ENCODE results near the gene TEAD1. TPM values are rescaled to one million over a fixed set of nuclear protein-coding genes. Genes with fewer than 3 reads are reported as not detected.

Gene TEAD1
- total RNA-seq, 1 donor from 2014 or later: 88.1 TPM

DNA sequence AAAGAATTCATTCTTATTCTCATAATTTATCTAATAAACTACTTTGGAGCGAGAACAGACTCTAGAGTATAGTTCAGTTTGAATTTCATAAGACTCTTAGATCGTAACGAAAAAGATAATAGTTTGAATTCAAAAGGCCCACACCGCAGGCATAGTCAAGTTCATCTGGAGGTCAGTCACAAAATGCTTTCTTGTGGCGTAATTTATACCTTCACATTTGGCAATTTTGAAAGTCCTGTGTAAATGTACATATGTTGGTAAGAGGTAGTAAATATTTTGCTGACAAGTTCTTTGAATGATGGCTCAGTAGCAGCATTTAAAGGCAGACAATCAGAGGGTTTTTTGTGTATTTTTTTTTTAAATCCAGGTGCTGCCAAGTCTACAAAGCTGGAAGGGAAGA lies 88.1 kb downstream of the TEAD1 start:
- TF ChIP-seq, protein P1, sequence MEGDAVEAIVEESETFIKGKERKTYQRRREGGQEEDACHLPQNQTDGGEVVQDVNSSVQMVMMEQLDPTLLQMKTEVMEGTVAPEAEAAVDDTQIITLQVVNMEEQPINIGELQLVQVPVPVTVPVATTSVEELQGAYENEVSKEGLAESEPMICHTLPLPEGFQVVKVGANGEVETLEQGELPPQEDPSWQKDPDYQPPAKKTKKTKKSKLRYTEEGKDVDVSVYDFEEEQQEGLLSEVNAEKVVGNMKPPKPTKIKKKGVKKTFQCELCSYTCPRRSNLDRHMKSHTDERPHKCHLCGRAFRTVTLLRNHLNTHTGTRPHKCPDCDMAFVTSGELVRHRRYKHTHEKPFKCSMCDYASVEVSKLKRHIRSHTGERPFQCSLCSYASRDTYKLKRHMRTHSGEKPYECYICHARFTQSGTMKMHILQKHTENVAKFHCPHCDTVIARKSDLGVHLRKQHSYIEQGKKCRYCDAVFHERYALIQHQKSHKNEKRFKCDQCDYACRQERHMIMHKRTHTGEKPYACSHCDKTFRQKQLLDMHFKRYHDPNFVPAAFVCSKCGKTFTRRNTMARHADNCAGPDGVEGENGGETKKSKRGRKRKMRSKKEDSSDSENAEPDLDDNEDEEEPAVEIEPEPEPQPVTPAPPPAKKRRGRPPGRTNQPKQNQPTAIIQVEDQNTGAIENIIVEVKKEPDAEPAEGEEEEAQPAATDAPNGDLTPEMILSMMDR (IDR thresholded peaks at IDR 0.05; ENCODE audit: insufficient read depth, low read length, poor library complexity, severe bottlenecking): no peak
- no peaks in the 10 kb centered on the region for H3K27me3 ChIP-seq (ENCODE audit: control insufficient read depth, insufficient read depth, low read length)
- H3K4me3 ChIP-seq (ENCODE audit: low read depth, low read length): no peak overlapping the region
- peaks cover 3% of the 10 kb centered on the region for H3K36me3 ChIP-seq (ENCODE audit: control insufficient read depth, insufficient read depth, low read length)
- no peak for DNase-seq (ENCODE audit: low read depth)

DNA sequence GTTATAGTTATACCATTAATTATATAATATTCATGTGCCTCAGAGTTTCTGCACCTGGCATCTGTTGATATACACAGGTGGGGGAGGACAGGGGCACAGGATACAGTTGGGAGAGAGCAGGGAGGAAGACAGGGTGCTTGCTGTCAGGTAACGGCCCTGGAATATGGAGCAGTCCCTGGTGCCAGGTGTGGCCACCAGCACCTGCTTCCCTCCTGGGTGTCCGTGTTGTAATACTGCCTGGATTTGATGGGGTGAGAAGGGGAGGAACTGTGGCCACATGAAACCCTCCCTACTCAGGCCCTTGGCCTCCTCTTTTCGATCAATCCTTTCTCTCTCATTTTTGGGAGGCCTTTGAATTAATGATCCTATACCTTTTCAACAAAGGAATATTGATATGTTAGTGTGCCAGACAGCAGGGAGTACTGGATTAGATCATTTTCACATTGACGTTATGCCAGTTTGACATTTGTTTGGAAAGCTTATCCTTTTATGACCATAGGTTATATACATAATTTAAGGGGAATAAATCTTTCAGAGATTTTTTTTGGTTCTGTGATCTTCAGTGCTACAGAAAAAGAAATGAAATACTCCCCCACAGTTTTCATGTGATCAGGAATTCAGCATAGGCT lies 88.6 kb downstream of the TEAD1 start:
- TF ChIP-seq, protein P1 (IDR thresholded peaks at IDR 0.05; ENCODE audit: insufficient read depth, low read length, poor library complexity, severe bottlenecking): no peak
- no peak overlapping the region for H3K4me3 ChIP-seq (ENCODE audit: low read depth, low read length)
- DNase-seq (ENCODE audit: low read depth): no peak
- H3K36me3 ChIP-seq (ENCODE audit: control insufficient read depth, insufficient read depth, low read length): peaks cover 3% of the 10 kb centered on the region
- no peaks in the 10 kb centered on the region for H3K27me3 ChIP-seq (ENCODE audit: control insufficient read depth, insufficient read depth, low read length)

DNA sequence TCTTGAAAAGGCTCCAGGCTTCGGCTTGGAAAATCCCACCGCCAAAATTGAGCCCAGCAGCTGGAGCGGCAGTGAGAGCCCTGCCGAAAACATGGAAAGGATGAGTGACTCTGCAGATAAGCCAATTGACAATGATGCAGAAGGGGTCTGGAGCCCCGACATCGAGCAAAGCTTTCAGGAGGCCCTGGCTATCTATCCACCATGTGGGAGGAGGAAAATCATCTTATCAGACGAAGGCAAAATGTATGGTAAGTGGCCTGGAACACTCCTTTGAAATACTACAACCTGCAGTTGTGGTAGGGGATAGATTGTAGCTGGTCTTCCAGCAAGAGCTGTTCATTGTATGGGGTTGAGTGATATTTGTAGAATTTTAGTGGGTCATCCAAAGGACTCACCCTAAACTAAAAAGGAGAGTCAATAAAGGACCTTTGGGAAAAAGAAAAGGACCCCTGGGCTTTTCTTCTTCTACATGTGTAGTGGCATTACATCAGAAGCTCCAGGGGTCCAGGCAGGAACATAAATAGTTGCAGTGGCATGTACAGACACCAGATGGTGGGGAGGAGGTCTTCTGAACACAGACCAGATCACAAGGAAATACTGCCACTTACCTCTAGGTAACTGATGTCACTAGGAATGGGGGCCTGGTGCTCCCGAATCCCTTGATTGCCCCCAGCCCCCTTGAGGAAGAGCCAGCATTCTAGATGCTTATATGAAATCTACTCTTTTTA lies 90.1 kb downstream of the TEAD1 start:
- no peaks in the 10 kb centered on the region for H3K27me3 ChIP-seq (ENCODE audit: control insufficient read depth, insufficient read depth, low read length)
- TF ChIP-seq, protein P1 (IDR thresholded peaks at IDR 0.05; ENCODE audit: insufficient read depth, low read length, poor library complexity, severe bottlenecking): no peak
- H3K4me3 ChIP-seq (ENCODE audit: low read depth, low read length): no peak overlapping the region
- no peak for DNase-seq (ENCODE audit: low read depth)
- peaks cover 3% of the 10 kb centered on the region for H3K36me3 ChIP-seq (ENCODE audit: control insufficient read depth, insufficient read depth, low read length)

DNA sequence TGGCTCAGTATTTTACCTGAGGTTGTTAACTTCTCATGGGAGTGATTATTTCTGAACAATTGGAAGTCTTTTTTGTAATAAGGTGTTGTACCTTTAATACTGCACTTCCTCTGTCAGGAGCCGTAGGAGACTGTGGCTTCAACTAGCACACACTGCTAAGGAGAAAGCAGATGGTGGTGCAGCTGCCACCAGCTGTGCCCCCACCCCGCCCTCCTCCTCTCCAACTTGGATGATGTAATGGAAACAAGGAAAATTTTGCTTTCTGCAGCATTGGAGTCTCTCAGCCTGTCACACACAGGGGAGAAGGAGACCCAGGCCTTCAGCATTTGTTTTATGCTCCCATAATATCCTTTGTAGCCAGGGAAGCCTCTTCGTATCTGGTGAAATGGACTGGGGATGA lies 91.2 kb downstream of the TEAD1 start:
- H3K27me3 ChIP-seq (ENCODE audit: control insufficient read depth, insufficient read depth, low read length): no peaks in the 10 kb centered on the region
- no peak overlapping the region for H3K4me3 ChIP-seq (ENCODE audit: low read depth, low read length)
- TF ChIP-seq, protein P1 (IDR thresholded peaks at IDR 0.05; ENCODE audit: insufficient read depth, low read length, poor library complexity, severe bottlenecking): no peak
- peaks cover 3% of the 10 kb centered on the region for H3K36me3 ChIP-seq (ENCODE audit: control insufficient read depth, insufficient read depth, low read length)
- DNase-seq (ENCODE audit: low read depth): no peak

DNA sequence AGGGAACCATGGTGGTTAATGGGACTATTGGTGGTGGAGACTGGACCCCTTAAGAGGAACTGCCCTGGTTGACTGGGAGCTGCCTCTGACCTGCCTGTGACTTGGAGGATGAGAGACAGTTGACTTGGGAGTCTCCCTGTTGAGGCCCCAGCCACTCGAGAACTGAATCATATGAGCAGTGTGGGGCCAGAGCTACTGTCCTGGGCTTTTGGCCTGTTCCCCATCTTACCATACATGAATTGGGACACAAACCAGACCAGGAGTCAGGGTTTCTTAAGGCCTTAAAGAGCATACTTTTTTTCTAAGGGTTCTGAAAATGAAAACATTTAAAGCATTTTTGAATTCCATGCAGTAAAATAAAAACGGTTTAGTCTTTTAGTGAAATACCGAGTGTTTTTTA lies 92.8 kb downstream of the TEAD1 start:
- Histone ChIP-seq H3K4me3 (ENCODE audit: low read depth, low read length) (no peak overlapping the region), H3K36me3 (ENCODE audit: control insufficient read depth, insufficient read depth, low read length) (peaks cover 3% of the 10 kb centered on the region), H3K27me3 (ENCODE audit: control insufficient read depth, insufficient read depth, low read length) (no peaks in the 10 kb centered on the region)
- DNase-seq (ENCODE audit: low read depth): no peak
- TF ChIP-seq, protein P1 (IDR thresholded peaks at IDR 0.05; ENCODE audit: insufficient read depth, low read length, poor library complexity, severe bottlenecking): no peak
